Colon (tissue), 2 donors: ENCODE data around the gene SH3RF3.
"Not testable (repeated sequence)": the region's sequence is repeated elsewhere in the genome, so short reads cannot be mapped to it uniquely, and the experiment has no call there.

ENCODE experiments used
- FAIRE-seq: peaks from 2 replicates; lab custom pipeline; 2012; peaks lifted over from hg19 to GRCh38; lab: Jason Lieb, UNC
- donor health status: control.
- donor health status: control.

Gene SH3RF3

DNA sequence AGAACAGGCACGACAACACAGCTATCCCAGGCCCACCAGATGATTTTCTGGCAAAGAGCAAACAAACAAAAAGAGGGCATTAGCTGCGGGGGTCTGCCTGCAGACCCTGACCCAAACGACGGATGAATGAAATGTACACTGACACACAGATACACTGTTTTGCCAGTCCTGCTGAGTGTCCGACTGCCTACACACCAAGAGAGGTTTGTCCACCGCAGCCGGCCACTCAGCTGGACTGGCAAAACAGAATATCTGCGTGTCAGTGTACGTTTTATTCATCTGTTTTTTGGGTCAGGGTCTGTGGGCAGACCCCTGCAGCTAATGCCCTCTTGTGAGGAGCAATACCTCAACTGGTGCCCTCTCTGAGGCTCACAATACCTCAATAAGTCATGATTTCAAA lies 10.7 kb upstream of the SH3RF3 start:
- no peak for FAIRE-seq

DNA sequence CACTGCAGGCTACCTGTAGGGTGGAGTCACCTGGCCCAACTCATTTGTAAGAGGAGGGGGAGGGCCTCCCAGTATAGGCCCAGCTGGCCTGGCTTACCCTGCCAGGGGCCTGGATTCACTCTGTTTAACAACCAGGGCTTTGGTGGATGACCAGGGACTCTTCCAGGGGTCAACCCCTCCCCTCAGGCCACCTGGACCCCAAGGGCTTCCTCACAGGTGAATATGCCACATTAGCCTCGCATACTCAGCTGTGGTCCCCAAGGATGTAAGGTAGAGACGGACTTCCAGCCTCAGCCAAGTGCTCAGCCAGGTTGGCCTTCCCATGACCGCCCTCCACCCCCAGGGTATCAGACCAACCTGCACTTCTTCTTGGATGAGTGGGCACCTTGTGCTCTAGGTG lies 8.8 kb upstream of the SH3RF3 start:
- no peak for FAIRE-seq

DNA sequence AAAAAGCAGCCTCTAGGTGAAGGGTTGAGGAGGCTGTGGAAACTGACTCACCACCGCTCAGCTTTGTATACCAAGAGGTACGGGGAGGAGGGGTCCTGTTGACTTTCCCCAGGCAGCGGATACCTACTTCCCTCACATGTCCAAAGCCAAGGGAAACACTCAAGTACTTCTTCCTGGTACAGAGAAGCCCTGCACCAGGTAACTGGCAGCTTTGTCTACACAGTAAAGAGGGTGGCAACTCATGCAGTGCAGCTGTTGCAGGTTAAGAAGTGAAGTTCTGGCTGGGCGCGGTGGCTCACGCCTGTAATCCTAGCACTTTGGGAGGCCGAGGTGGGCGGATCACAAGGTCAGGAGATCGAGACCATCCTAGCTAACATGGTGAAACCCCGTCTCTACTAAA lies 8.3 kb upstream of the SH3RF3 start:
- FAIRE-seq: not testable (repeated sequence)

DNA sequence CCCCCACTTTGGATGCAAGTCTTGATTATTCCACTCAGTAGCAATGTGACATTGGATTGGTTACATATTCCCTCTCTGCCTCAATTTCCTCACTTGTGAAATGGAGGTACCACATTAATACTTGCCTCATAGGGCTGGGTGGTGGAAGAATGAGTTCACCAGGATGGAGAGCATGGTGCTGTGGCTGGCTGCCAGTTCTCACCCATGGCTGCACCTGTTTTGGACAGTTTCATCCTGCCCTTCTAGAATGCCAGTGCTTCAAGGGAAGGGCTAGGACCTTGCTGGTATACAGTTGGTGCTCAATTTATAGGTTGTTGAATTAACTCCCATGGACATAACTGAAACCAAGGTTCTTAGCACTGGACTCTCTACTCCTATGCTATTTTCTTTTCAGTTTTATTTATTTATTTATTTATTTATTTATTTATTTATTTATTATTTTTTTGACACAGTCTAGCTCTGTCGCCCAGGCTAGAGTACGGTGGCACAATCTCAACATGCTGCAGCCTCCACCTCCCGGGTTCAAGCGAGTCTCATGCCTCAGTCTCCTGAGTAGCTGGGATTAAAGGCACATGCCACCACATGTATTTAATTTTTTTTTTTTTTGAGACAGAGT lies 5.3 kb upstream of the SH3RF3 start:
- FAIRE-seq: no peak

DNA sequence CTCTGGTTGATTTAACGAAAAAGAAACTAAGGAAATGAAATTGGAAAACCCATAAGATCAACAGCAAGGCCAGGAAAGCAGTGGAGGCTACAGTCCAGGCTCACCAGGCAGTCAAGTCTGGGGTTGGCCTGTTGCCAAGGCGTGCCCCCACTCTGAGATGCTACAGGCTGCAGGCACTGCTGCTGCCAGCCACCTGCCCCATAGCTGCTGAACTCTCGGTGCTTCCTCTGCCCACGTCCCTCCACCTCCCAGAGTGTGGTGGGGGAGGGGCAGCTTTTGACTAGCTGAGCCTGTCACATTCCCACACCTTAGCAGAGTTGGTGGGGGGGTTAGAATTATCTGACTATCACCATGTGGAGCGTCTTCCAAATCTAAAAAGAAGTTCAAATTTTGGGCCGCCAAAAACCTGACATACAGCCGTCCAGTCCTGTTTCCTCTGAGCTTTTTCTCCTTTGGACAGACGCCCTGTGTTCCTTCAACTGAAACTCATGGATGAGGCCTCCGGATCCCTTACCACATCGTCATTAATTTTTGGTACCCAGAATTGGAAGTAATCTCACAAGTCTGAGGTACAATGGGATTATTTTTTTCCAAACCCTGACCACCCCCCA lies 3.9 kb upstream of the SH3RF3 start:
- FAIRE-seq: no peak

DNA sequence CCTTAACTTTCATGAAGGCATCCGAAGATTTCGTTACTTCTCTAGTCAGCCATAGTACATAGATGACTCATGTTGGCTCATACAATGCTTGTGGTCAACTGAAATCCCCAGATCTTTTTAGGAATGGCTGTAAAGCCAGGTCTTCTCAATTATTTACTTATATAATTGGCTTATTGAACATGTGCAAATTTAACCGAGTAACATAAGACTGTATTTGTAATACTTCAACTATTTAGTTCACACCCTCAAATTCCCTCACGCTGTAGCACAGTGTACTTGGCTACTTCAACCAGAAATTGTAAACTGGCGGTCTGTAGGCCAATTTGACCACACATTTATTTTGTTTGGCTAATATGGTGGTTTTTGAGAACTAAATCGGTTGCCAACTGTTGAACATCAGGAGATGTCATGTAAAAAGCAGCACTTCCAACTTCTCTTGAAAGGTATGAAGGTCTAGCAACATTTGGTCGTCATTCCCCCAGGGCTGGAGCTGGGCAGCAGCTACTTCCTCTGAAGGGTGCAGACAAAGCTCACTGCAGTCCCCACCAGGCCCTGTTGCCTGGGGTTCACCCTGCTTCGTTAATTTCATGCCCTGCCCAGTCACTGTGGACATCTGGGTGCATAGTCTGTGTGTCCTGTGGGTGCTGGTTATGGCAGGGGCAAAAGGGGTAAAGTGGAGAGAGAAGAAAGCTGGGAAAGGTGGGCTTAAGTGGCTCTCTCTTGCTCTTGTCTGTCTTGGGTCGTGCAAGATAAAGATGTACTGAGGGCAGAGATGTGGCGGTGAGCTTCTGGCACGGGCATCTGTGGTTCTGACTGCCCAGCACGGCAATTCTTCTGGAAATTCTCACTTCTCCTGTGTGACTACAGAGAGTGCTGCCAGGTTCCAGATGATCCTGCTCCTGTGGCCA lies 3.2 kb upstream of the SH3RF3 start:
- no peak for FAIRE-seq

DNA sequence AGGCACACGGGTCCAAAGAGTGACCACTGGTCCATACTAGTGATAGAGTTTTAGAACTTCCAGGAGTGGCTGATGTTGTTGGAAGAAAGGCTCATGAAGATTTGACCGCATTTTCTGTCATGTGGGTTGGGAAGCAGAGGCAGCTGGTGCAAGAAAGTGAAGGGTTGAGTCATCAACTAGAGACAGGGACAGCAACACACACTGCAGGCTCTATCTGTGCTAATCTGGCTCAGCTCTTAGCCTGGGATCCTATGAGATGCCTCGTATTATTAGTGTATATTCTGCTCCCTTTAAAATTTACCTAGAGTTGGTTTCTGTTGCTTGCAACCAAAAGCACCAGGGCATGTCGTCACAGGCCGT lies 2.5 kb upstream of the SH3RF3 start:
- no peak for FAIRE-seq

DNA sequence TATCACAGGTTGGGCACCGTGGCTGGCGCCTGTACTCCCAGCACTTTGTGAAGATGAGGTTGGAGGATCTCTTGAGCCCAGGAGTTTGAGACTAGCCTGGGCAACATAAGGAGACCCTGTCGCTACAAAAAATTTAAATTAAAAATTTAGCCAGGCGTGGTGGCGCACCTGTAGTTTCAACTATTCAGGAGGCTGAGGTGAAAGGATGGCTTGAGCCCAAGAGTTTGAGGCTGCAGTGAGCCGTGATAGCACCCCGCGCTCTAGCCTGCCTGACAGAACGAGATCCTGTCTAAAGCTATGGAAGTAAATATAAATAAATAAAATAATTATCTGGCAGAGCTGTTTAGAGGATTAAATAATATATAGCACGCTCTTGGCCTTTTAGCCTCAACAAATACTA lies 1.4 kb upstream of the SH3RF3 start:
- FAIRE-seq: no peak

DNA sequence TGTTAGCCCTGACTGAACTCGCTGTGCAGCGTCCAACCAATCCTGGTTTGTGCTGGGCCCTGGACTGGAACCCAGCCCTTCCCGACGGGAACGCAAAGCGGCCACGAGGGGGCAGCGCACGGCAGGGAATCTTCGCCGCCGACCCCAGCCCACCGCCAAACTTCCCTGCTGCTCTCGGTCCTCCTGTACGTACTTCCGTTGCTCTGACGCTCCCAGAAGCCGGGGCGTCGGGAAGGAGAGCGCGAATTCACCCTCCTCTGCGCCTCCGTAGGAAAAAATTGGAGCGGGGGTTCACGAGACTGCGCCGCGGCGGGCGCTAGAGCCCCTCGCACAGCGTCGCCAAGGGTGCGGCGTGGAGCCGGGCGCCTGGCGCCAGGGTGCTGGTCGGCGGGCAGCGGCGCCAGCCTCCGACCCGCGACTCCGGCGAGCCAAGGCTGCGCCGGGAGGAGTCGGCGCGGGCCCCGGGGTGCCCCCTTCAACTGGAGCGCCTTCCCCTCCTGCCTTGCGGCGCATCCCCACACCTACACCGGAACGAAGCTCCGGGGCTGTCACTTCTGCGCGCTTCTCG lies 873 bp upstream of the SH3RF3 start:
- no peak for FAIRE-seq

DNA sequence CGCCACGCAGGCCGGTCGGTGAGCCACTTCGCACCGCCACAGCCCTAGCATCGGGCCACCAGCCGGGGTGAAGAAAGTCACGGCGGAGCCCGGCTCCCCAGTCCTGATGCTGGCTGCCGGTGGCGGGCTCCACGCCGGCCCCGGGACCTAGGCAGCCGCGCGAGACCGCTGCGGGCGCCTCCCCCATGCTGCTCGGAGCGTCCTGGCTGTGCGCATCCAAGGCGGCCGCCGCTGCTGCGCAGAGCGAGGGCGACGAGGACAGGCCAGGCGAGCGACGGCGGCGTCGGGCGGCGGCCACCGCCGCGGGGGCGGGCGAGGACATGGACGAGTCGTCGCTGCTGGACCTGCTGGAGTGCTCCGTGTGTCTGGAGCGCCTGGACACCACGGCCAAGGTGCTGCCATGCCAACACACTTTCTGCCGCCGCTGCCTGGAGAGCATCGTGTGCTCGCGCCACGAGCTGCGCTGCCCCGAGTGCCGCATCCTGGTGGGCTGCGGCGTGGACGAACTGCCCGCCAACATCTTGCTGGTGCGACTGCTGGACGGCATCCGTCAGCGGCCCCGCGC lies 433 bp downstream of the SH3RF3 start:
- FAIRE-seq: no peak

DNA sequence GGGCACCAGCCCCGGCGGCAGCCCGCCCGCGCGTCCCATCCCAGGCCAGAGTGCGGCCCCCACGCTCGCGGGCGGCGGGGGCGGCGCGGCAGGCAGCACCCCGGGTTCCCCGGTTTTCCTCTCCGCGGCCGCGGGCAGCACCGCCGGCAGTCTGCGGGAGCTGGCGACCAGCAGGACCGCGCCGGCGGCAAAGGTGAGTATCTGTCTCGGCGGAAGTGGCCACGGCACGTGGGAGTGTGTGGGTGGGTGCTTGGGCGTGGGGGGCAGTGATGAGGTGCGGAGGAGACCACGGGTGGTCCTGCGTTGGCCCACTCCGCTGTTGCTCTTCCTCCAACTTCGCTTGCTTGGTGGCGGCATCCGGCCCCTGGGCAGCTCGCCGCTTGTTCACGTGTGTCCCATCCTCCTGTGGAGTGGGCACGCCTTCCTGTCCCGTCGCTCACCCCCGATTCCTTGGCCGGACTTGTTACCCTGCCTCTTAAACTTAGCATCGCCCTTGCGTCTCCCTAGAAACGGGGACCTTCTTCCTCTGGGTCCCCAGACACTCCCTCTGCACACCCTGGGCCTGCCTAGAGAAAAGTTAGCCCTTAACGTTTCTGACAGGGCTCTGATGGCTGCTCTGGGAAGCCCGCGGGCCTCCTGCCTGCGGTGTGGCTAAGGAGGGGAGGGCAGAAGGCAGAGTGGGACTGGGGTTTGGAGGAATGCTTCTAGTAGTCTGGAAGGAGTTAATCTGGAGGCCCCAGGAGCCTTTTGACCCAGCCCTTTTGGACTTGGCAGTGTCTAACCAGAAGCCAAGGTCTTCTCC lies 1.1 kb downstream of the SH3RF3 start:
- no peak for FAIRE-seq

DNA sequence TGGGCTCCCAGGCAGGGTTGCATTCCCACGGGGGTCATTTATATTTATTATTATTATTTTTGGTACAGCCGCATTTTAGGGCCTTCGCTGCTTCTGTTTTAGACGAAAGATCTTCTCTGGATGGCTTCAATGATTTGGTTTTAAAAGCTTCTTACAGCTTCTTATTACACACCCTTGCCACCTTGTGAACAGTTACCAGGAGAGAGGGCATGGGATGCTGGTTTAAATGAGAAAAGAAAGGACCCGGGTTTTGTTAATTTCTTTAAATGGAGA lies 1.7 kb downstream of the SH3RF3 start:
- no peak for FAIRE-seq

DNA sequence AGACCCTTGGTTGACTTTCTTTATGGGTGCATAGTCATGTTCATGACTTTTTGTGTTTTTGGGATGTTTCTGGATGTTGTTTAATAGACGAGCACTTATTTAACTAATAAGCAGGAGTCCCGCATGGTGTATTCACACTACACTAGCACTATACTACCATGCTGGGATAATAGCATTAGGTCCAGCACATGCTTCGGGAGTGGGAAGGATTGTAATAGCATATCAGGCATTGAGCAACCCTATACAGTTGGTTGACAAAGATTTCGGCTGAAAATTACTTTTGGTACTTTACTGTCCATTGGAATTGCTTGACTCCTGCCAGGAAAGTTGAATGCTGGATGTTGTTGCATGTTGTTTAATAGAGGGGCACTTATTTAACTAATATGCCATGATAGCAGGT lies 2.8 kb downstream of the SH3RF3 start:
- no peak for FAIRE-seq

DNA sequence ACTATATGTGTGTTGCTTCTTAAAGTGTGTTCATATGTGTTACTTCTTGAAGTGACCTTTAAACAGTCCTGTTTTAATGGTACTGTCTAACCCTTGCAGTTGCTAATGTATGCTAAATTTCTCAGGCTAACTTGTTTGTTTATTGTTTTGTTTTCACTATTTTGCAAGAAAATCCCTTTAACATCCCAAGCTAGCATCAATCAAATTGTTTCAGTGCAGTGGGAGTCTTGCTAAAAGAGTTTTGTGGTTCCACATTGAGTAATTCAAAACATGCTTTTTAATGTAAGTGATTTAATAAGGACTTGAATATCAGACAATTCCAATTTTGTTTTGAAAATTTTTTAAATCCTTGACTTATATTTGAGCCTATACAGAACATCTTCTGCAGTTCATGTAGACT lies 3.6 kb downstream of the SH3RF3 start:
- no peak for FAIRE-seq

DNA sequence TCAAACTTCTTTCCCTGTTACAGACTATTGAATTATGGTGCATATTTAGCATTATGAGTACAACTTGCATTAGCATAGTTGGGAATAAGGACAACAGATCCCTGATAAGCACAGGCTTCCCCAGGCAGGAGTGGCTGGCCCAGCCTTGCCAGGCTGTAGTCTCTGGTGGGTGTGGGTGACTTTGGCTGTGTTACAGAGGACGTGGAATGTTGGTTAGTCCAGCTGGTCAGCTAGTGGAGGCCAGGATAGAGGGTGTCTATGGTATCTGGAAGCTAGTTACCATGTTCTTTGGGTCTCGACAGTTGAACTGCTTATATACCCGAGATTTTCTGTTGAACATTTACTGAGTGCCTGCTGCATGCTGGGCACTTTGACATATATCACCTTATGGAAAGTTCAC lies 4.7 kb downstream of the SH3RF3 start:
- FAIRE-seq: no peak

DNA sequence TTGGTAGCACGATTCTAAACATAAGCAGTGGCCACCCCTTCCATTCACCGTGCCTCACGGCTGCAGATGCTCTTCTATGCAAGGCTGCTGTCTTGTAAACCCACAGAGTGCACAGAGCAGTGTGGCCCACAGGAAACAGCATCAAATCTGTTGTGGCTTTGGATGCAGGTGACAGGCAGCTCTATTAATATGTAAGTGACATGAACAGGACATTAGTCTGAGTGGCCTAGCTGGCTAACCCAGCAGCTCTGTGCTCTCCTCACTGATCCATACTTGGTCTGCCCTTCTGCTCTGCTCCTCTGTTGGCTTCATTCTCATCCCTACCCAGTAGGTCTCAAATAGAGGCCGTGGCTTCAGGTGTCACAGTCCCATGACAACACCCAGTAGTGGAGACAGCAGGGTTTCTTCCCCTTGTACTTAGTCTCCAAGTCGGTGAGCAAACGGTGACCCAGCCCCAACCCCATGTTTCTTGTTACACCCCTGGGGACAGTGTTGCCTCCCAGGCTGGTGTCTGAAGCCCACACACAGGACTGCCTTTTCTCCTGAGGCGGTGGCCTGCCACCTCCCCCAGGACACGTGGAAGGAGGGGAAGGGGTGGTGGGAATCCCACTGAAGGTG lies 5.8 kb downstream of the SH3RF3 start:
- no peak for FAIRE-seq

DNA sequence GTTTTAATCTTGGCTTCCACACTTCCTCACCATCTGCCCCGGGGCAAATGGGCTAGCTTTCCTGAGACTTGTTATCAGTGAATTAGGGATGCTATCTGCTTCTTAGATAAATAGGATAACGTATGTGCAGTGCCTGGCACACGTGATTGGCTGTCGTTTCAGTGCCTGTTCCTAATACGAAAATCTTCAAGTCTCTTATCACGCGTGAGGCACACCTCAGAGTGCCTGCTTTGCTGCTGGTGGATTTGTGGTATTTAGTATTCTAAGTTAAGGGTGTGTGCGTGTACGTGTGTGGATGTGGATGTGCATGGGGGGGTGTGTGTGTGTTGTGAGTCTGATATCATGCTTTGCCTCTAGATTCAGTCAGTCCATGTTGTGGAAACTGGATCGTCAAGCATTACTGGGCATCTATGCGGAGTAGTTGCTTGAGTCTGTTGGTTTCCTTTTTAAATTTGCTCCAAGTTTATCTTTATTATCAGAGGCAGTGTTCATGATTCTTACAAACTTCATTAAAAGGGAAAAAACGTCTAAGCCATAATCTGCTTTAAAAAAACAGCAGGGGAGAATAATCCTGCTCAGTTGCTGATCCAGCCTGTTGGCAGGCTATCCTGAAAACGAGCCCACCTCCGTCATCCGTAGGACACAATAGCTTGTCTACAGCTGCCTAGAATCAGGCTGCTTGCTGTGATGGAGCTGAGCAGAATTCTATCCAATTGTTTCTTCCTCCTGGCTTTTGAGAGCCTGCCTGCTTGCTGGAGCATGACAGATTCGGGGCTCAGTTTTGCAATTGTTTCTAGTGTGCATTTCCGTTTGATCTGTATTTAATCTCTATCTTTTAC lies 6.6 kb downstream of the SH3RF3 start:
- FAIRE-seq: no peak

DNA sequence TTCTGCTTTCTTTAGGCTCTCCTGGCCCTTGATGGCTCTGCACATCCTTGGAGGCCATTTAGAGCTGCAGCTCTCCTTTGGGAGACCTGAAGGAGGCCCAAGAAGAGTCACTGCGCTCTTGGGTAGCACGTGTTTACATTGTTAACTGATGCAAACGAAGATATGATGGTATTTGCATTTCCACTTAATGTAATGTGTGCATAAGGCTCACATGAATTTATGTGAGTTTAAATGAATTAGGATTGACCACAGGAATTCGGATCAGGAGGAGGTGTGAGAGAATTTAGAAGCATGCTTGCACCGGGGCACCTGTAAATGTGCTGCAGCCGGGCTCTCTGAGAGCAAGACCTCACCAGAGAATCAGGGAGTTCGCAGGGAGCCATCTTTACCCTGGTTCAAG lies 7.5 kb downstream of the SH3RF3 start:
- FAIRE-seq: no peak

DNA sequence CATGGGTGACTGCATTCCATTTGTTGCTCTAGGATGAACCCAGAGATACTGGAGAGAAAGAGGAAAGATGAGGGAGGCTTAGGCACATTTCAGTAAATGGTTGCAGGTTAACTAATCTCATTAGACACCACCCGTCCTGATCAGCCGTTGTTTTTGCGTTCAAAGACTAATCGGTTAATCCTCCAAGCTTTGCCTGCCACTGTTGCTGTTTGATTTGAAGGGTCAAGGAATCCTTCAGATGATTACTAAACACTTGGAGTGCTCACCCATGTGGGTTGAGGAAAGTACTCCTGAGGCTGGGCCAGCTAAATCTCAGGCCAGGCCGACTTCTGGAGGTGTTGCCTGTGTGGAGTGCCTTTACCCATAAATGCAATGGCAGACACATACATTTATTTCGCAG lies 8.6 kb downstream of the SH3RF3 start:
- no peak for FAIRE-seq

DNA sequence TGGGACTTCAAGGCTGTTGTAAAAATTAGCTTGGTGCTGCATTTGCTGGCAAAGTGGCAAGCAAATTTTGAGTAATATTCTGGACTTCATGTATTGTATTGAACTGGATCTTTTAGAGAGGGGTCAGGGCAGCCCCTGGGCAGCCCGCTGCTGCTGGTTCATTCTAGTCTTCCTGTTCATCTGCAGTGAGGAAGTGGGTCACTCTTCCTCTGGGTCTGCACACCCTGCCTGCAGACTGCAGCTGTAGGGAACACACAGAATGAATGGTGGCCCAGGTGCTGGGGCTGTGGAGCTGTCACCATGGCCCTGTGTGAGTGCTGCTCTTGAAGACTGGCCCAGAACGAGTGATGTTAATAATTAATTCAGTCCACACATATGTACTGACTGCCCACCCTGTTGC lies 9.4 kb downstream of the SH3RF3 start:
- FAIRE-seq: no peak

DNA sequence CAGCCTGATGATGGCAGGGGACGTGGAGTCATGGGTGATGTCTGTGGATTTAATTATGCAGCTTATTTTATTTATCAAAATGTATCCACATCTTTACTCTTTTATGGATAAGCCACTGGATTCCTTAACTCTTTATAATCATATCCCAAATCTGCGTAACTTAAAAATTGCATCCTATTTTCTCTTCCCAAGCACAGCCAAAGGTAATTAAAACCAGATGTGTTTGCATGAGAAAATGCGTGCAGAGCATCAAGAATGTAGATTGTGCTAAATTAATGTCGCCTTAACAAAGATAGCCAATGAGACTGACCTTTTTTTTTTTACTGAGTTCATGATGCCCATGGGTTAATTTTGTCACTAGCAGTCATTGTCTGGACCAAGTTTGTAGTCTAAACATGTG lies 10.0 kb downstream of the SH3RF3 start:
- no peak for FAIRE-seq
